Measurements from ENCODE around the gene ASTE1.

DNA sequence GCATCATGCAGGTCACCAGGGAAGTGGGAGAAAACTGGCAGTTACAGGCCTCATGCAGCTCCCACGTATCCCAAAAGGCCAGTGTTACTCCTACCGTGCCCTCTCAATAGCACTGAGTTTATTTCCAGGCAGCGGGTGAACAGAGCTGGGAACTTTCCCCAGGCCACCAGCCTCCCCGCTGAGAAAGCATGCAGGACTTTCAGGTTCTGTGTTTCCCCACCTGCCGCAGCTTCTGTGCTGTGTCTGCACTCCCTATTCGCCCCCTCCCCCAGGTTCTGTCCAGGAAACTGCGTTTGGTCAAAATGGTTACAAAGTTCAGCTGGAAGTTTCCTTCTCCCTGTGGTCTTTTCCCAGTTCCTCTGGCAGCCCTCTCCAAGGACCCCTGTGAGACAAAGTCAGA lies 21.4 kb upstream of the ASTE1 start:
- no peak for TF ChIP-seq POLR2A (IDR thresholded peaks at IDR 0.05)
- no peak for TF ChIP-seq POLR2AphosphoS5 (IDR thresholded peaks at IDR 0.05)
- TF ChIP-seq, protein P1, sequence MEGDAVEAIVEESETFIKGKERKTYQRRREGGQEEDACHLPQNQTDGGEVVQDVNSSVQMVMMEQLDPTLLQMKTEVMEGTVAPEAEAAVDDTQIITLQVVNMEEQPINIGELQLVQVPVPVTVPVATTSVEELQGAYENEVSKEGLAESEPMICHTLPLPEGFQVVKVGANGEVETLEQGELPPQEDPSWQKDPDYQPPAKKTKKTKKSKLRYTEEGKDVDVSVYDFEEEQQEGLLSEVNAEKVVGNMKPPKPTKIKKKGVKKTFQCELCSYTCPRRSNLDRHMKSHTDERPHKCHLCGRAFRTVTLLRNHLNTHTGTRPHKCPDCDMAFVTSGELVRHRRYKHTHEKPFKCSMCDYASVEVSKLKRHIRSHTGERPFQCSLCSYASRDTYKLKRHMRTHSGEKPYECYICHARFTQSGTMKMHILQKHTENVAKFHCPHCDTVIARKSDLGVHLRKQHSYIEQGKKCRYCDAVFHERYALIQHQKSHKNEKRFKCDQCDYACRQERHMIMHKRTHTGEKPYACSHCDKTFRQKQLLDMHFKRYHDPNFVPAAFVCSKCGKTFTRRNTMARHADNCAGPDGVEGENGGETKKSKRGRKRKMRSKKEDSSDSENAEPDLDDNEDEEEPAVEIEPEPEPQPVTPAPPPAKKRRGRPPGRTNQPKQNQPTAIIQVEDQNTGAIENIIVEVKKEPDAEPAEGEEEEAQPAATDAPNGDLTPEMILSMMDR (IDR thresholded peaks at IDR 0.05) = no peak

Measured in sigmoid colon (tissue), 4 donors.